Naive thymus-derived CD4-positive, alpha-beta T cell (primary cell): ENCODE data around the gene NRXN2. TPM values are rescaled to one million over a fixed set of nuclear protein-coding genes. Genes with fewer than 3 reads are reported as not detected.

ENCODE experiments used
- ATAC-seq: fragments of 150-1000 bp; cut with Tn5 transposase; 2 replicates; pipeline ENCODE4 v1.10.0; 2021; ENCODE audit warnings: mild to moderate bottlenecking, moderate library complexity
- CTCF ChIA-PET: fragments of 350-600 bp; sonication (Branson Sonifier 250); formaldehyde crosslinking; loops from one replicate; lab custom pipeline; 2021; ENCODE audit warnings: antibody characterized with exemption; lab: Charles Lee
- POLR2A ChIA-PET: fragments of 350-600 bp; sonication (Branson Sonifier 250); formaldehyde crosslinking; loops from one replicate; lab custom pipeline; 2021; ENCODE audit warnings: antibody characterized with exemption, inconsistent platforms; lab: Charles Lee
- DNase-seq, 9 donors: peaks; one replicate each; pipeline versions ENCODE4 v3.0.0 to v3.0.0-alpha.2; 2020 to 2022; ENCODE audit warnings: mixed read lengths in 1 of 9
- H3K27ac ChIP-seq: one replicate; pipeline ENCODE4 v1.7.0; 2013; ENCODE audit warnings: mild to moderate bottlenecking, low read depth, low read length, moderate library complexity
- H3K27me3 ChIP-seq, 2 donors: one replicate each; pipeline ENCODE4 v1.7.0; 2013; ENCODE audit warnings: low read length in 2 of 2, mild to moderate bottlenecking in 2 of 2, moderate library complexity in 2 of 2; ENCODE audit not compliant: control insufficient read depth in 2 of 2, insufficient read depth in 2 of 2
- H3K36me3 ChIP-seq, 3 experiments: 1 replicate in 2 of 3; 2 replicates in 1 of 3; pipeline ENCODE4 v1.7.0; 2013; ENCODE audit warnings: low read length in 3 of 3, mild to moderate bottlenecking in 3 of 3, moderate library complexity in 1 of 3; ENCODE audit not compliant: insufficient read depth in 3 of 3, control insufficient read depth in 2 of 3
- H3K4me1 ChIP-seq, 2 donors: one replicate each; pipeline ENCODE4 v1.7.0; 2013; ENCODE audit warnings: low read length in 2 of 2, mild to moderate bottlenecking in 2 of 2, moderate library complexity in 1 of 2; ENCODE audit not compliant: control insufficient read depth in 2 of 2, insufficient read depth in 2 of 2
- H3K4me3 ChIP-seq: 2 replicates; pipeline ENCODE4 v1.7.0; 2013; ENCODE audit warnings: mild to moderate bottlenecking, low read length
- H3K9me3 ChIP-seq, 3 experiments: 1 replicate in 2 of 3; 2 replicates in 1 of 3; pipeline ENCODE4 v1.7.0; 2013; ENCODE audit warnings: low read length in 3 of 3; ENCODE audit not compliant: control insufficient read depth in 2 of 3
- H3K27ac Mint-ChIP-seq, 9 donors: one replicate each; pipeline ENCODE4 v1.8.0; 2020 to 2022; ENCODE audit warnings: mixed read lengths in 9 of 9, mild to moderate bottlenecking in 8 of 9, moderate library complexity in 5 of 9, inconsistent platforms in 2 of 9
- H3K27me3 Mint-ChIP-seq, 5 donors: one replicate each; pipeline ENCODE4 v1.8.0; 2021 to 2022; ENCODE audit warnings: mixed read lengths in 5 of 5, mild to moderate bottlenecking in 1 of 5
- H3K36me3 Mint-ChIP-seq, 5 donors: one replicate each; pipeline ENCODE4 v1.8.0; 2020 to 2022; ENCODE audit warnings: mixed read lengths in 5 of 5, mild to moderate bottlenecking in 3 of 5, inconsistent platforms in 1 of 5
- H3K4me1 Mint-ChIP-seq, 7 donors: one replicate each; pipeline ENCODE4 v1.8.0; 2020 to 2022; ENCODE audit warnings: mixed read lengths in 7 of 7, mild to moderate bottlenecking in 3 of 7, inconsistent platforms in 1 of 7
- H3K4me3 Mint-ChIP-seq, 10 donors: one replicate each; pipeline ENCODE4 v1.8.0; 2020 to 2022; ENCODE audit warnings: mild to moderate bottlenecking in 10 of 10, mixed read lengths in 10 of 10, moderate library complexity in 6 of 10, inconsistent platforms in 2 of 10
- H3K9me3 Mint-ChIP-seq, 11 donors: one replicate each; pipeline ENCODE4 v1.8.0; 2020 to 2022; ENCODE audit warnings: mixed read lengths in 11 of 11, mild to moderate bottlenecking in 4 of 11, inconsistent platforms in 1 of 11, moderate library complexity in 1 of 11
- intact Hi-C, 2 donors: fragments of 100-400 bp; cut with micrococcal nuclease; formaldehyde crosslinking; loops; one replicate each; pipeline ENCODE4 v1.15.1; 2023
- polyA plus RNA-seq, 2 donors: library from polyadenylated mRNA; unstranded; fragments of 300-500 nt; fragmentation: Illumina TruSeq; gene quantifications; one replicate each; pipeline ENCODE4 v1.2.3, GENCODE V29; 2021
- total RNA-seq, 6 experiments: library from RNA in 5 of 6; stranded (reverse) in 5 of 6; gene quantifications; 1 replicate in 5 of 6; 2 replicates in 1 of 6; pipeline ENCODE4 v1.2.3 and lab custom pipeline; 2021 to 2026

The NRXN2 gene
- total and polyA plus RNA-seq, 7 experiments from 2014 or later = 0.07 to 0.71 (median 0.27) TPM; not detected in 4

GRCh38 chr11:64581057-64581523 is 141.9 kb downstream of the NRXN2 start:
- peaks cover 0 to 8% (median 4%) of the 10 kb centered on the region in 5 donors for H3K27me3 Mint-ChIP-seq
- Histone ChIP-seq H3K9me3 (no peaks in the 10 kb centered on the region), H3K27me3 (no peaks in the 10 kb centered on the region), H3K36me3 (no peaks in the 10 kb centered on the region), H3K27ac (no peak overlapping the region), H3K4me3 (no peak overlapping the region), H3K4me1 (no peaks in the 10 kb centered on the region)
- DNase-seq (no peak), ATAC-seq (no peak)
- intact Hi-C loops = no loop called here
- H3K36me3 Mint-ChIP-seq = no peaks in the 10 kb centered on the region
- POLR2A ChIA-PET = no interaction called here
- no peak overlapping the region for H3K27ac Mint-ChIP-seq
- H3K4me1 Mint-ChIP-seq = peaks cover 0 to 1% (median 0%) of the 10 kb centered on the region in 7 donors
- CTCF ChIA-PET = no interaction called here
- no peaks in the 10 kb centered on the region for H3K9me3 Mint-ChIP-seq
- H3K4me3 Mint-ChIP-seq = no peak overlapping the region

- POLR2A ChIA-PET = interaction anchor here (0.6 kb wide), 1 partner anchor 17 kb away, joined by 3 read pairs; no protein-coding TSS in a partner anchor
- intact Hi-C loops = no loop called here
- H3K36me3 Mint-ChIP-seq = no peaks in the 10 kb centered on the region
- no peaks in the 10 kb centered on the region for H3K9me3 Mint-ChIP-seq
- Histone ChIP-seq H3K36me3 (no peaks in the 10 kb centered on the region), H3K4me1 (no peaks in the 10 kb centered on the region), H3K27ac (no peak overlapping the region), H3K27me3 (no peaks in the 10 kb centered on the region), H3K9me3 (no peaks in the 10 kb centered on the region), H3K4me3 (no peak overlapping the region)
- peaks cover 0 to 8% (median 0%) of the 10 kb centered on the region in 5 donors for H3K27me3 Mint-ChIP-seq
- no peak overlapping the region for H3K4me3 Mint-ChIP-seq
- CTCF ChIA-PET = no interaction called here
- no peak for DNase-seq
- peaks cover 0 to 1% (median 0%) of the 10 kb centered on the region in 7 donors for H3K4me1 Mint-ChIP-seq
- ATAC-seq = no peak
- H3K27ac Mint-ChIP-seq = no peak overlapping the region
These were observed 142.6 kb downstream of the NRXN2 start for GRCh38 chr11:64580412-64580811.

GRCh38 chr11:64577202-64577601 is 145.8 kb downstream of the NRXN2 start:
- intact Hi-C loops = no loop called here
- ATAC-seq (no peak), DNase-seq (no peak)
- Histone ChIP-seq H3K36me3 (no peaks in the 10 kb centered on the region), H3K4me3 (no peak overlapping the region), H3K9me3 (no peaks in the 10 kb centered on the region), H3K4me1 (no peaks in the 10 kb centered on the region), H3K27ac (no peak overlapping the region), H3K27me3 (no peaks in the 10 kb centered on the region)
- ChIA-PET CTCF (no interaction called here), POLR2A (no interaction called here)
- H3K27me3 Mint-ChIP-seq = peaks cover 0 to 6% (median 0%) of the 10 kb centered on the region in 5 donors
- no peaks in the 10 kb centered on the region for H3K36me3 Mint-ChIP-seq
- H3K4me1 Mint-ChIP-seq = no peaks in the 10 kb centered on the region
- H3K27ac Mint-ChIP-seq = no peak overlapping the region
- no peaks in the 10 kb centered on the region for H3K9me3 Mint-ChIP-seq
- H3K4me3 Mint-ChIP-seq = no peak overlapping the region

GRCh38 chr11:64572143-64572542 is 150.9 kb downstream of the NRXN2 start:
- no peak for DNase-seq
- H3K27ac ChIP-seq = no peak overlapping the region
- Mint-ChIP-seq H3K4me1 (no peaks in the 10 kb centered on the region), H3K36me3 (no peaks in the 10 kb centered on the region), H3K27me3 (peaks cover 0 to 6% (median 0%) of the 10 kb centered on the region in 5 donors), H3K27ac (no peak overlapping the region), H3K4me3 (no peak overlapping the region), H3K9me3 (no peaks in the 10 kb centered on the region)
- CTCF ChIA-PET = no interaction called here
- H3K4me1 ChIP-seq = no peaks in the 10 kb centered on the region
- POLR2A ChIA-PET = no interaction called here
- no peak for ATAC-seq
- intact Hi-C loops = no loop called here
- H3K27me3 ChIP-seq = no peaks in the 10 kb centered on the region
- H3K4me3 ChIP-seq = no peak overlapping the region
- no peaks in the 10 kb centered on the region for H3K36me3 ChIP-seq
- H3K9me3 ChIP-seq = no peaks in the 10 kb centered on the region

GRCh38 chr11:64571410-64572091 is 151.4 kb downstream of the NRXN2 start:
- Histone ChIP-seq H3K27me3 (no peaks in the 10 kb centered on the region), H3K4me1 (no peaks in the 10 kb centered on the region), H3K9me3 (no peaks in the 10 kb centered on the region), H3K36me3 (no peaks in the 10 kb centered on the region), H3K4me3 (no peak overlapping the region), H3K27ac (no peak overlapping the region)
- intact Hi-C loops = no loop called here
- peaks cover 0 to 6% (median 0%) of the 10 kb centered on the region in 5 donors for H3K27me3 Mint-ChIP-seq
- DNase-seq = no peak
- H3K27ac Mint-ChIP-seq = peak overlapping the region in 1 of 9 donors; percentile 14
- peaks cover 0 to 3% (median 1%) of the 10 kb centered on the region in 7 donors for H3K4me1 Mint-ChIP-seq
- CTCF ChIA-PET = no interaction called here
- no peak overlapping the region for H3K4me3 Mint-ChIP-seq
- no peaks in the 10 kb centered on the region for H3K36me3 Mint-ChIP-seq
- POLR2A ChIA-PET = no interaction called here
- no peaks in the 10 kb centered on the region for H3K9me3 Mint-ChIP-seq
- no peak for ATAC-seq

- Histone ChIP-seq H3K9me3 (no peaks in the 10 kb centered on the region), H3K4me3 (no peak overlapping the region), H3K4me1 (no peaks in the 10 kb centered on the region), H3K27ac (no peak overlapping the region), H3K27me3 (no peaks in the 10 kb centered on the region), H3K36me3 (no peaks in the 10 kb centered on the region)
- Mint-ChIP-seq H3K27me3 (peaks cover 0 to 6% (median 0%) of the 10 kb centered on the region in 5 donors), H3K27ac (peak overlapping the region in 1 of 9 donors; percentile 14), H3K9me3 (no peaks in the 10 kb centered on the region), H3K36me3 (no peaks in the 10 kb centered on the region), H3K4me1 (peaks cover 0 to 6% (median 4%) of the 10 kb centered on the region in 7 donors), H3K4me3 (no peak overlapping the region)
- no peak for DNase-seq
- ChIA-PET CTCF (no interaction called here), POLR2A (no interaction called here)
- no peak for ATAC-seq
- intact Hi-C loops = no loop called here
These were observed 152.0 kb downstream of the NRXN2 start for GRCh38 chr11:64571050-64571409.

- Histone ChIP-seq H3K27ac (no peak overlapping the region), H3K36me3 (no peaks in the 10 kb centered on the region), H3K4me1 (no peaks in the 10 kb centered on the region), H3K4me3 (no peak overlapping the region), H3K9me3 (no peaks in the 10 kb centered on the region), H3K27me3 (no peaks in the 10 kb centered on the region)
- Mint-ChIP-seq H3K9me3 (no peaks in the 10 kb centered on the region), H3K27me3 (peaks cover 0 to 6% (median 0%) of the 10 kb centered on the region in 5 donors), H3K36me3 (no peaks in the 10 kb centered on the region), H3K4me3 (no peak overlapping the region), H3K27ac (no peak overlapping the region), H3K4me1 (peaks cover 0 to 7% (median 4%) of the 10 kb centered on the region in 7 donors)
- ChIA-PET POLR2A (no interaction called here), CTCF (no interaction called here)
- DNase-seq (no peak), ATAC-seq (no peak)
- intact Hi-C loops = no loop called here
These were observed 152.7 kb downstream of the NRXN2 start for GRCh38 chr11:64570341-64570740.
